ENCODE data around the gene ARRDC1.
A peak's percentile ranks its signal among the peaks of the same experiment; 100 is the strongest.

ARRDC1 gene

DNA sequence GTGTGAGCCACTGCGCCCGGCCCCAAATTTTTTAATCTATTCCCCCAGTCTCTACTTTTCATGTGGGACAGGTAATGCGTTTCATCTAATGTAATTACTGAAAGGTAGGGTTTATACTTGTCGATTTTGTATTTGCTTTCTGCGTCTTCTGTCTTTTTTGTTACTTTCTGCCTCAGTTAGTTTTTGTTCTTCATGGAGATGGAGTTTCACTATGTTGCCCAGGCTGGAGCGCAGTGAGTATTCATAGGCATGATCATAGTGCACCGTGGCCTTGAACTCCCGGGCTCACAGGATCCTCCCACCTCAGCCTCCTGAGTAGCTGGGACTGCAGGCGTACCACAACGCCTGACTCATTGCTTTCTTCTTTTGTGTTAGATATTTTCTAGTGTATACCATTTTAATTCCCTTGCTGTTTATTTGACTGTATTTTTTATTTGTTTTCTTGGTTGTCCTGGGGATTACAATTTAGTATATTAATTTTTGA lies 36.7 kb downstream of the ARRDC1 start:
- FAIRE-seq = peak; percentile 27

DNA sequence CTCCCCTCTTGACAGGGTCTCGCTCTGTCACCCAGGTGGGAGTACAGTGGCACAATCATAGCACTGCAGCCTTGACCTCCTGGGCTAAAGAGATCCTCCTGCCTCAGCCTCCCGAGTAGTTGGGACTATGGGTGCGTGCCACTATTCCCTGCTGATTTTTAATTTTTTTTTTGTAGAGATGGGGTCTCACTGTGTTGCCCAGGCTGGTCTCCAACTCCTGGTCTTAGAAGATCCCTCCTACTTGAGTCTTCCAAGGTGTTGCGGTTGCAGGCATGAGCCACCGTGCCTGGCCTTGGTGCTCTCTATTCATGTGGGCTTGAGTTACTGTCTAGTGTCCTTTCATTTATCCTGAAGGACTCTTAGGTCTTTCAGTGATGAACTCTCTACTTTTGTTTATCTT lies 37.4 kb downstream of the ARRDC1 start:
- no peak for FAIRE-seq

DNA sequence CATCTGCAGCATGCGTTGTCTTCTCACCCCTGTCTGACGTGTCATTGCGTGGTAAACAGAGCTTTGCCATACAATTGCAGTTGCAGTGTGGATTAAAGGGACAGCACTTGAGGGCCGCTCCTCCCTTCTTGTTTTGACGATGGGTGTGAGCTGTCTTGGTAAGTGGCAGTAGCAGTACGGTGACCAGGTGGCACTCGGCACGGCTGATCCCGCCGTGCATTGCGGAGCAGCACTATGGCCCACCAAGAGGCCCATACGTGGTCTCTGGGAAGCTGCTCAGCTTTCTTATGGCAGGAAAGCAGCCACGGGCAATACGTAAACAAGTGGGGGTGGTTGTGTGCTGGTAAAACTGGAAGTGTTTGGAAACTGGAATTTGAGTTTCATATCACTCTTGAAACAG lies 38.4 kb downstream of the ARRDC1 start:
- no peak for FAIRE-seq

DNA sequence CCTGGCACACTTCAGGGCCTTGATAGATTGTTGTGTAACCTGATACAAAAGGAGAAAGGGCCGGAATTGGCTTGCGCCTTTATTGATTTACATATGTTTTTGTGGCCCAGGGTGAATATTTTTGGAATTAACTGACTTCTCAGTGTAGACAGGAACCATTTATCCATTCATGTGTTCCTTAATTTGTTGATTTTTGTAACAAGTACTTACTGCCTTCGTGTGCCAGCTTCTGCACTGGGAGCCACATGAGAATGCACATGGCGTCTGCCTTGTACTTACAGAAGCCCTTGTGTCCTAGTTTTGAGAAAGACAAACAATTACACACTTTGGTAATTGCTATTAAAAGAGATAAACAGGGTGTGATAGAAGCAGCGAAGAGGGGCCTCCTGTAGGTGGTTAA lies 39.7 kb downstream of the ARRDC1 start:
- peak; percentile 49 for FAIRE-seq

DNA sequence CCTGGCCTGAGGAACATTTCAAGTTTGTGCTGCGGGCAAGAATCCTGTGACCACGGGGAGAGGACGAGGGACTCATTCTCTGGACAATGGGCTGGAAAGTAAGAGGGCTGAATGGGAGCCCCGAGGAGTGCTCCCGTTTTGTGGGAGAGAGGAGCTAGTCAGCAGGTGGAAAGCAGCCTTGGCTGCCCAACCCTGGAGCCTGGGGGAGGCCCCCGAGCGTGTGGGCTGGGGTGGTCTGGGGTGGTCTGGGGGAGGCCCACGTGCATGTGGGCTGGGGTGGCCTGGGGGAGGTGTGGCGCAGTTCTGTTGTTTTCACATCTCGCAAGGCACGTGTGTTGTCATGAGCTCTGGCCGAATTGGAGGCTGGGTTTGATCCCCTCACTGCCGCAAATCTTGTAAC lies 40.9 kb downstream of the ARRDC1 start:
- no peak for FAIRE-seq

DNA sequence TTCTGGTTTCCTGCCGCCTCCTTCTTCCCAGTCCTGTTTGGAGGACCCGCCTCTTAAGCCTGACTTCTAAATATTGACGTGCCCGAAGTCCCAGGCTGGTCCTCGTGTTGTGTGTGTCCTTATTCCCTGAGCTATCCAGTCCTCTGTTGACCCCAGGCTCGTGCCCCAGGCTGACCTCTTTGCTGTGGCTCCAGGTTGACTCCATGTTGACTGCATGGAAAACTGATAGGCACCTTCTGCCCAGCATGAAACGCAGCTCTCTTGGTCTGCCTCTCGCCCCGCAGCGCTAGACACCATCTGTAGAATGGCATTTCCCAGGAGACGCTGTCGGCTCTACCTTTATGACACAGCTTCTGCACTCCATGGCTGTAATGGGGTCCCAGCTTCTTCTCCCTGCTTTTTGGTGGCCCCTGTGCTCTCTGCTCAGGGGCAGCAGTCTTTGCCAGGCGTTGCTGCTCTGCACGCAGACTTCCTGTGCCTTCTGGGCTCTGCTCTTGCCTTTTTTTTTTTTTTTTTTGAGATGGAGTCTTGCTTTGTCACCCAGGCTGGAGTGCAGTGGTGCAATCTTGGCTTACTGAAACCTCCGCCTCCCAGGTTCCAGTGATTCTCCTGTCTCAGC lies 41.7 kb downstream of the ARRDC1 start:
- no peak for FAIRE-seq

DNA sequence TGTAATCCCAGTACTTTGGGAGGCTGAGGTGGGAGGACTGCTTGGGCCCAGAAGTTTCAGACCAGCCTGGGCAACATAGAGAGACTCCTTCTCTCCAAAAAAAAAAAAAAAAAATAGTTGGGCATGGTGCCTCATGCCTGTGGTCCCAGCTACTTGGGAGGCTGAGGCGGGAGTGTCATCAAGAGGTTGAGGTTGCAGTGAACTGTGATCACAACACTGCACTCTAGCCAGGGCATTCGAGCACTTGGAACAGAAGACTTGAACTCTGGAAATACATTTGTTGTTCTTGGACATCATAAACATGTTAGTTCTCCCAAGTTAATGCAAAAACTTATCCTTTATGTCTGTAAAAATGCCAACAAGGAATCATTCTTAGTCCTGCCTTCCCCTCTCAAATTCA lies 42.9 kb downstream of the ARRDC1 start:
- FAIRE-seq = no peak

DNA sequence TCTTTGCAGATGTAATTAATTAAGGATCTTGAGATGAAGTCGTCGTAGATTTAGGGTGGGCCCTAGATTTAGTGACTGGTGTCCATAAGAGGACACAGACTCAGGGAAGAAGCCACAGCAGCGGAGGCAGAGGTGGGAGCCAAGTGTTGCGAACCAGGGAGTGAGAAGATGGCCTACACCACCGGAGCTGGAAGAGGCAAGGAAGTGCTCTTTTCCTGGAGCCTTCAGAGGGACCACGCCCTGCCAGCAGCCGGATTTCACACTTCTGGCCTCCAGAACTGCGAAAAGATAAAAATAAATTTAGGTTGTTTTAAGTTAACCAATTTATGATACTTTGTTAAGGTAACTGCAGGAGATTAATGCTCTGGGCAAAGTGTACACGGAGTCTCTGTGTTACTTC lies 44.1 kb downstream of the ARRDC1 start:
- no peak for FAIRE-seq

DNA sequence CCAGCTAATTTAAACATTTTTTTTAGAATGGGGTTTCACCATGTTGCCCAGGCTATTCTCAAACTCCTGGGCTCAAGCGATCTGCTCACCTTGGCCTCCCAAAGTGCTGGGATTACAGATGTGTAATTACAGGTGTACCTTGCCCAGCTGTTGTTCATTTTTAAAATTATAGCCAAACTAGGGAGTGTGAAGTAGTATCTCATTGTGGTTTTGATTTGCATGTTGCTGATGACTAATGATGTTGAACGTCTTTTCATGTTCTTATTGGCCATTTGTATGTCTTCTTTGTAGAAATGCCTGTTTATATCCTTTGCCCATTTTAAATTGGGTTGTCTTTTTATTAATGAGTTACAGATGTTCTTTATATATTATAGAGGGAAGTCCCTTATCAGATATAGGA lies 44.8 kb downstream of the ARRDC1 start:
- FAIRE-seq = no peak

DNA sequence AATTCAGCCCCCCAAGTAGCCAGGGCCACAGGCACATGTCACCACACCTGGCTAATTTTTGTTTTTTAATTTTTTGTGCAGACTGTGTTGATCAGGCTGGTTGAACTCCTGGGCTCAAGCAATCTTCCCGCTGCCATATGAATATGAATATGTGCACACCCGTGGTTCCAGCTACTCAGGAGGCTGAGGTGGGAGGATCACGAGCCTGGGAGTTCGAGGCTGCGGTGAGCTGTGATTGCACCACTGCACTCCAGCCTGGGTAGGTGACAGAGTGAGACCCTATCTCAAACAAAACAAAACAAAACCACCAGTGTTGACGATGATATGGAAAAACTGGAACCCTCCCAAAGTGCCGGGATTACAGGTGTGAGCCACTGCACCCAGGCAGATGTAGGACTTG lies 45.3 kb downstream of the ARRDC1 start:
- FAIRE-seq = no peak

DNA sequence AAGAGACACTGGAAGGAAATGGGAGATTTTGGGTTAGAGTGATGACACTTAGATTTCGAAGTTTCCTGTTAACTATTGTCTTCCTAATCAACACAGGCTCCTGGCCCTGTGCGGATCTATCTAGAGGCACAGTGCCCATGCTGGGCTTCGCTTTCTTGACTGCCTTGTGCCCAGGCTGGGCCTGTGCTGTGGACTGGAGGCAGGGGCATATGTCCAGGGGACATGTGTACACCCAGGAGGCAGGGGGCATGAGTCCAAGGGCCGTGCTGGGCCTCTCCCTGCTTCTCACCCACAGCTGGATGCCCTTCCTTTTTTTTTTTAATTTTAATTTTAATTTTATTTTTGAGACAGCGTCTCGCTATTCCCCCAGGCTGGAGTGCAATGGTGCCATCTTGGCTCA lies 50.9 kb downstream of the ARRDC1 start:
- FAIRE-seq = no peak

DNA sequence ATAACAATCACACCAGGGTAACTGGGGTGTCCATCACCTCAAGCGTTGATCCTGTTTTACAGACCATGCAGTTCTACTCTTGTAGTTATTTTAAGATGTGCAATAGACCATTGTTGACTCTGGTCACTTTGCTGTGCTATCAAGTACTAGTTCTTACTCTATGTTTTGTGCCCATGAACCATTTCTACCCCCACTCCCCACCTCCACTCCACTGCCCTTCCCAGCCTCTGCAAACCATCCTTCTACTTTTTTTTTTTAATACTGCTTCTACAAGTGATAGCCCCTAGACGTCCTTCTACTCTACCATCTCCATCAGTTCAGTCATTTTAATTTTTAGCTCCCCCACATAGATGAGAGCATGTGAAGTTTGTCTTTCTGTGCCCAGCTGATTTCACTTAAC lies 52.1 kb downstream of the ARRDC1 start:
- FAIRE-seq = no peak

DNA sequence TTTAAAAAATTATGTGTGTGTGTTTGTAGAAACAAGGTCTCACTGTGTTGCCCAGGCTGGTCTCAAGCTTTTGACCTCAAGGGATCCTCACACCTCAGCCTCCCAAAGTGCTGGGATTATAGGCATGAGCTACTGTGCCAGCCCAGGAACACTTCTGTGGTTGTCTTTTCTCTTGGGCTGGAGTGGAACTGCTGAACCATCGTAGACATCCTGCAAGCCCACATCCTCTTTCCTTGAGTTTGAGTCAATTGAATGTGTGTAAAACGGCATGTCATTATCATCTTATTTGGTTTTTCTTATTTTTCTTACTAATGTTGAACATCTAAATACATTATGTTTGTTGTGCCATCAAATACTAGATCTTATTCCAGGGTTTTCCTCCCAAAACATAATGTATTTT lies 53.3 kb downstream of the ARRDC1 start:
- FAIRE-seq = no peak

DNA sequence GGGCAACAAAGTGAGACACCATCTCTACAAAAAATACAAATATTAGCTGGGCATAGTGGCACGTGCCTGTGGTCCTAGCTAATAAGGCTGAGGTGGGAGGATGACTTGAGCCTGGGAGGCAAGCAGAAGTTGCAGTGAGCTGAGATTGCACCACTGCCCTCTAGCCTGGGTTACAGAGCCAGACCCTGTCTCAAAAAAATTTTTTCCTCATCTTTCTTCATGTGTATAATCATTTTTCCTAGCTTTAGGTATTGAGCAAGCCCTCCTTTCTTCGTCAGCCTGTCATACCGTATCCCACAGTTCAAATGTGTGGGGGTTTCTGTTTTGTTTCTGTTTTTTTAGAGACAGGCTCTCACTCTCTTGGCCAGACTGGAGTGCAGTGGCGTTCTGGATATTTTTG lies 54.7 kb downstream of the ARRDC1 start:
- no peak for FAIRE-seq

DNA sequence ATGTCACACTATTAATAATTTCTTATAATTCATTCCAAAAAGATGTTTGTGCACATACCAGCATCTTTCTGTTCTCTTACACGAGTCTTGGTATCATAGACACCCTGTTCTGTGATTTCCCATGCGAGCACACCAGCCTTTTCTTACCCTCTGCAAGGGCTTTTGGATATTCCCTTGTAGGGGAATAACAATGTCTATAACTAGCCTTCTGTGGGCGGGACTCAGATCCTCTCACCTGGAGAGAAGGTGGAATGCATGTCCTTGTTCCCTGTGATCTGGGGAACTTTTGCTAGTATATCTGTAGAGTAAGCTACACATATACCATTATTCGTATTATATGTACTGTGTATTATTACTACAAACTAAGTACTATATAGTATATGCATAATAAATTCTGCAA lies 58.1 kb downstream of the ARRDC1 start:
- no peak for FAIRE-seq

DNA sequence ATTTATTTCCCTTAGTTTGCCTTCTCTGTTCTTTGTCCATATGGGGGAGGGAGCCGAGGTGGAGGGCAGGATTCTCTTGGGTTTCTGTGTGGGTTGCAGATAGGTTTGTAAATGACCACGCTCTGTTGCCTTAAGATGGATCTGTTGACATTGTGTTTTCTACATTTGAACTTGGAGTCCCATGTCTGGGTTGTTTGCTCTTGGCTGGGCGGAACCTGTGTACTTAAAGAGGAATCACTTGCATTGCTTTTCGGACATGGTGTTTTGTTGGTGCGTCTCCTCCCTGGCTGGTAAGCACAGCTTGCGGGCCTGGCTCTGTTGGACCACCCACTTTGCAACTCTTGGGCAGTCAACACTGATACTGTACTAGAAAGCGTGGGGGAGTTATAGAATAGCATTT lies 59.2 kb downstream of the ARRDC1 start:
- no peak for FAIRE-seq
